ENCODE results near the gene KCNB1.

DNA sequence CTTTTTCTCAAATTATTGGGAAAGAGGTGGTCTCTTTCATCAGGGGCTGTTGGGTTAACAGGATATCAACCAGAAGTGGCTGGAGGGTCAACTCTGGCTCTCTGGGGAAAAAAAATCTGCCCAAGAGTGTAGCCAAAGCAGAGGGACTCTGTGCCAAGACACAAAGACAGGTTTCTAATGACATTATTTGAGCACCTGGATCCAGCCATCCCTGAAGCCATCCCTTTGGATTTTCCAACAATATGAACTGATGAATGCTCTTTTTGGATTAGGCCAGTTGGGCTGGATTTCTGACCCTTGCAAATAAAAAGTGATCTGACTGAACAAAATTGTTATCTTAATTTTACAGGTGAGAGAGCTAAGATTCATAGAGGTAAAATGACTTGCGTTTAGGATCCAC lies 88.7 kb downstream of the KCNB1 start:
- TF ChIP-seq POU2F2 (IDR thresholded peaks at IDR 0.05; ENCODE audit: low read depth, low read length) (no peak), SPI1 (IDR thresholded peaks at IDR 0.05; ENCODE audit: low read depth, low read length) (no peak), POLR2A (IDR thresholded peaks at IDR 0.05; ENCODE audit: low read depth, low read length) (no peak), POLR2AphosphoS5 (IDR thresholded peaks at IDR 0.05; ENCODE audit: low read depth, low read length) (no peak), TAF1 (IDR thresholded peaks at IDR 0.05; ENCODE audit: low read depth, low read length) (no peak), PAX5 (IDR thresholded peaks at IDR 0.05; ENCODE audit: insufficient read depth, low read length, severe bottlenecking) (no peak)
